ENCODE data around the gene RELN. TPM values are rescaled to one million over a fixed set of nuclear protein-coding genes. Genes with fewer than 3 reads are reported as not detected.

The RELN gene
- total and polyA plus RNA-seq, 4 donors, result 0.26 to 3.6 (median 1.4) TPM; not detected in 1

- Histone ChIP-seq H3K4me3 (ENCODE audit: low read length in 2 of 2) (no peak overlapping the region), H3K9me3 (ENCODE audit: control insufficient read depth, low read length) (no peaks in the 10 kb centered on the region), H3K4me1 (ENCODE audit: control insufficient read depth in 1 of 2, insufficient read depth in 2 of 2, low read length in 2 of 2) (no peaks in the 10 kb centered on the region), H3K27ac (ENCODE audit: low read depth in 1 of 2, low read length in 2 of 2) (no peak overlapping the region), H3K27me3 (ENCODE audit: control insufficient read depth in 1 of 2, insufficient read depth in 2 of 2, low read length in 1 of 2) (peaks cover 0 to 3% of the 10 kb centered on the region in 2 donors), H3K36me3 (ENCODE audit: control insufficient read depth in 1 of 2, insufficient read depth in 2 of 2, low read length in 1 of 2) (no peaks in the 10 kb centered on the region)
- ATAC-seq (ENCODE audit: low FRiP score), result no peak
- DNase-seq, result no peak
- WGBS, 2 donors, result 79 to 84% methylated on average over 1 of the region's 1 CpG
- intact Hi-C loops (cut with DNase I), result no loop called here
Measured at GRCh38 chr7:103687951-103688350, 301.5 kb downstream of the RELN start.

- intact Hi-C loops (cut with DNase I), result no loop called here
- no peak for DNase-seq
- Histone ChIP-seq H3K4me3 (ENCODE audit: low read length in 2 of 2) (no peak overlapping the region), H3K4me1 (ENCODE audit: control insufficient read depth in 1 of 2, insufficient read depth in 2 of 2, low read length in 2 of 2) (no peaks in the 10 kb centered on the region), H3K27me3 (ENCODE audit: control insufficient read depth in 1 of 2, insufficient read depth in 2 of 2, low read length in 1 of 2) (peaks cover 0 to 3% of the 10 kb centered on the region in 2 donors), H3K27ac (ENCODE audit: low read depth in 1 of 2, low read length in 2 of 2) (no peak overlapping the region), H3K36me3 (ENCODE audit: control insufficient read depth in 1 of 2, insufficient read depth in 2 of 2, low read length in 1 of 2) (no peaks in the 10 kb centered on the region), H3K9me3 (ENCODE audit: control insufficient read depth, low read length) (no peaks in the 10 kb centered on the region)
- ATAC-seq (ENCODE audit: low FRiP score), result no peak
- 88 to 91% methylated on average over 1 of the region's 1 CpG for WGBS, 2 donors
Measured at GRCh38 chr7:103687272-103687671, 302.2 kb downstream of the RELN start.

DNA sequence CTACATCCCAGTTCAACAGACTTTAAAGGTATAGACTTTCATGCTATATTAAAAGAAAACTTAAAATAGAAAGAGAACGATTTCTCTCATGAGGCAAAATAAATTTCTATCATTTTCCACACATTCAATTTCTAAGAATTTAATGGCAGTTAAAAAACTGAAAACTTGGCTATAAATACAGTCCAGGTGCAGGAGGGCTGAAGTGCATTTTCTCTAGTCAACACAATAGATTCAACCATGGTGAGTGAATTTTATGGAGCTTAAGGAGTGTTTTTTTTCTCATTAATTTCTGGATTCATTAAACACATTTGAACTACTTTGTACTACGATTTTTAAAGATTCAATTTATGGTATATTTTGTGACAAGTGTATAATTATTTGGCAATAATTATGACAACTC is 302.7 kb downstream of the RELN start:
- Histone ChIP-seq H3K36me3 (ENCODE audit: control insufficient read depth in 1 of 2, insufficient read depth in 2 of 2, low read length in 1 of 2) (no peaks in the 10 kb centered on the region), H3K4me1 (ENCODE audit: control insufficient read depth in 1 of 2, insufficient read depth in 2 of 2, low read length in 2 of 2) (no peaks in the 10 kb centered on the region), H3K27me3 (ENCODE audit: control insufficient read depth in 1 of 2, insufficient read depth in 2 of 2, low read length in 1 of 2) (peaks cover 0 to 3% of the 10 kb centered on the region in 2 donors), H3K4me3 (ENCODE audit: low read length in 2 of 2) (no peak overlapping the region), H3K9me3 (ENCODE audit: control insufficient read depth, low read length) (no peaks in the 10 kb centered on the region), H3K27ac (ENCODE audit: low read depth in 1 of 2, low read length in 2 of 2) (no peak overlapping the region)
- DNase-seq, result no peak
- WGBS, 2 donors, result 54 to 55% methylated on average over 2 of the region's 2 CpGs
- intact Hi-C loops (cut with DNase I), result no loop called here
- no peak for ATAC-seq (ENCODE audit: low FRiP score)

DNA sequence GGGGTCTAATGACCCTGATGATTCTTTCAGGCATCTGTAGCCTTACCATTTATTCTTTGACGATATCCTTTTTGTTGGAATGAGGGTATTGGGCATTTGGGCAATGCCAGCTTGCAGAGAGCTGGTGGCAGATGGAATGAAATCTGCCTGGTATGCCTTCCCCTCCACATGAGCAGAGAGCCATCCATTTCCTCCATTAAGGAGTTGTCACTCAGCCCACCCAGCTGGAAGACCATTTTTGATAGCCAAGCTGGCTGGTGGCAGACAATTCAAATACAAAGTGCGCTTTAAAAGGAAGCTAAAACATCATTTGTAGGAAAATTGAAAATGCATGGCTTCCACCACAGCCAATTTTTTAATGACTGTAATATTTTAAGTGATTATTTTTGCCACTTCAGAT is 303.4 kb downstream of the RELN start:
- peaks cover 0 to 3% of the 10 kb centered on the region in 2 donors for H3K27me3 ChIP-seq (ENCODE audit: control insufficient read depth in 1 of 2, insufficient read depth in 2 of 2, low read length in 1 of 2)
- no peak overlapping the region for H3K4me3 ChIP-seq (ENCODE audit: low read length in 2 of 2)
- intact Hi-C loops (cut with DNase I), result no loop called here
- H3K4me1 ChIP-seq (ENCODE audit: control insufficient read depth in 1 of 2, insufficient read depth in 2 of 2, low read length in 2 of 2), result no peaks in the 10 kb centered on the region
- no peaks in the 10 kb centered on the region for H3K36me3 ChIP-seq (ENCODE audit: control insufficient read depth in 1 of 2, insufficient read depth in 2 of 2, low read length in 1 of 2)
- H3K9me3 ChIP-seq (ENCODE audit: control insufficient read depth, low read length), result no peaks in the 10 kb centered on the region
- no peak overlapping the region for H3K27ac ChIP-seq (ENCODE audit: low read depth in 1 of 2, low read length in 2 of 2)
- ATAC-seq (ENCODE audit: low FRiP score) (no peak), DNase-seq (no peak)
- 76 to 79% methylated on average over 2 of the region's 2 CpGs for WGBS, 2 donors

- H3K4me1 ChIP-seq (ENCODE audit: control insufficient read depth in 1 of 2, insufficient read depth in 2 of 2, low read length in 2 of 2), result no peaks in the 10 kb centered on the region
- intact Hi-C loops (cut with DNase I), result no loop called here
- no peaks in the 10 kb centered on the region for H3K9me3 ChIP-seq (ENCODE audit: control insufficient read depth, low read length)
- WGBS, 2 donors, result 69 to 78% methylated on average over 2 of the region's 2 CpGs
- no peak for ATAC-seq (ENCODE audit: low FRiP score)
- no peak for DNase-seq
- no peak overlapping the region for H3K27ac ChIP-seq (ENCODE audit: low read depth in 1 of 2, low read length in 2 of 2)
- peaks cover 0 to 3% of the 10 kb centered on the region in 2 donors for H3K27me3 ChIP-seq (ENCODE audit: control insufficient read depth in 1 of 2, insufficient read depth in 2 of 2, low read length in 1 of 2)
- no peak overlapping the region for H3K4me3 ChIP-seq (ENCODE audit: low read length in 2 of 2)
- H3K36me3 ChIP-seq (ENCODE audit: control insufficient read depth in 1 of 2, insufficient read depth in 2 of 2, low read length in 1 of 2), result no peaks in the 10 kb centered on the region
Measured at GRCh38 chr7:103685646-103686045, 303.8 kb downstream of the RELN start.

GRCh38 chr7:103683348-103683747 is 306.1 kb downstream of the RELN start:
- H3K36me3 ChIP-seq (ENCODE audit: control insufficient read depth in 1 of 2, insufficient read depth in 2 of 2, low read length in 1 of 2), result no peaks in the 10 kb centered on the region
- ATAC-seq (ENCODE audit: low FRiP score), result no peak
- H3K9me3 ChIP-seq (ENCODE audit: control insufficient read depth, low read length), result no peaks in the 10 kb centered on the region
- peaks cover 0 to 3% of the 10 kb centered on the region in 2 donors for H3K27me3 ChIP-seq (ENCODE audit: control insufficient read depth in 1 of 2, insufficient read depth in 2 of 2, low read length in 1 of 2)
- 85 to 87% methylated on average over 2 of the region's 2 CpGs for WGBS, 2 donors
- intact Hi-C loops (cut with DNase I), result no loop called here
- DNase-seq, result no peak
- no peak overlapping the region for H3K4me3 ChIP-seq (ENCODE audit: low read length in 2 of 2)
- no peak overlapping the region for H3K27ac ChIP-seq (ENCODE audit: low read depth in 1 of 2, low read length in 2 of 2)
- H3K4me1 ChIP-seq (ENCODE audit: control insufficient read depth in 1 of 2, insufficient read depth in 2 of 2, low read length in 2 of 2), result no peaks in the 10 kb centered on the region

DNA sequence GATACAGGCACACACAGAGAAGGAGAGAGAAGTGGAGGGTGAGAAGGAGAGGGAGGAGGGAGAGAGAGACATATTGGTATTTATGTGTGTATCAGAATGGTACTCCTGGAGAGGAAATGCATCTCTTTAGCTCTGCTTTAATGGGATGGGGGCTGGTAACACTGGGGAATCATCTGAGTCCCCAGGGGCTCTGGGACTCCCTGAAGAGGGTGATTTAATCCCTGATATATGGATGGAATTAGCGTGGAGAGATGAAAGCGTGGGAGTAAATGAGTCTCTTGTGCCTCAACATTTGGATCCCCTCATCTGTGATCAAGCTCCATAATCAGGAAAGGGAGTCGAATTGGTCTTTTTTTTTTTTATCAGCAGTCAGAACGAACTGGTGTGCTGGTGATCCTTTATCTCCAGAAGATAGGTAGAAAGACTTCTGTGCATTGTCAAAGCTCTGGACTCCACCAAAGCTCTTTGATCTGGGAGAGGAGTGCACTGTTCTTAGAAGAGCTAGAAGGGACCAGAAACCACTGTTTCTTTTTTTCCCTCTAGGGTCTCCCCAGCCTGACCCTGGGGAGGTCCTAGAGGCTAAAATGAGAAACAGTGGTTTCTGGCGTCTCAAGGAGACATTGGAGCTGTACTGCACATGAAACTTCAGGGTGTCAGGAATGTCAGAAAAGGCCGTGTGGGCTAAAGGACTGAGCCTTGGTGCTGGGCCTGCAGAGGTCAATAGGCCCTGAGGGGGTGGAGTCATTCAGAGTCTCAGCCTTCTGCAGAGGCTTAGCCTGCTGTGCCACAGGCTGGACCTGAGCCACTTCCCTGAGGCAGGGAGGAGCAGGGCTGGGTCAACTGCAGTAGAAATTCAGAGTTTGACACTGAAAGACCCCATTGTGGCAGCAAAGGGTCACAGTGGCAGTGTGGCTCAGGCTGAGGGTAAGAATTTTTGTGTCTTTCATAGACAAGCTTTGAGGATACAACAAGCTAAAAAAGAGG is 309.0 kb downstream of the RELN start:
- intact Hi-C loops (cut with DNase I), result no loop called here
- no peak for ATAC-seq (ENCODE audit: low FRiP score)
- H3K4me1 ChIP-seq (ENCODE audit: control insufficient read depth in 1 of 2, insufficient read depth in 2 of 2, low read length in 2 of 2), result no peaks in the 10 kb centered on the region

GRCh38 chr7:103679151-103680132 is 310.0 kb downstream of the RELN start:
- intact Hi-C loops (cut with DNase I), result no loop called here
- Histone ChIP-seq H3K4me3 (ENCODE audit: low read length in 2 of 2) (no peak overlapping the region), H3K4me1 (ENCODE audit: control insufficient read depth in 1 of 2, insufficient read depth in 2 of 2, low read length in 2 of 2) (no peaks in the 10 kb centered on the region), H3K27ac (ENCODE audit: low read depth in 1 of 2, low read length in 2 of 2) (no peak overlapping the region), H3K27me3 (ENCODE audit: control insufficient read depth in 1 of 2, insufficient read depth in 2 of 2, low read length in 1 of 2) (peaks cover 0 to 3% of the 10 kb centered on the region in 2 donors), H3K9me3 (ENCODE audit: control insufficient read depth, low read length) (no peaks in the 10 kb centered on the region), H3K36me3 (ENCODE audit: control insufficient read depth in 1 of 2, insufficient read depth in 2 of 2, low read length in 1 of 2) (no peaks in the 10 kb centered on the region)
- WGBS, 2 donors, result 50 to 62% methylated on average over 4 of the region's 4 CpGs
- ATAC-seq (ENCODE audit: low FRiP score), result no peak
- DNase-seq, result no peak

More for the DNA sequence above, 309.0 kb downstream of the RELN start:
- no peak overlapping the region for H3K27ac ChIP-seq (ENCODE audit: low read depth in 1 of 2, low read length in 2 of 2)
- H3K27me3 ChIP-seq (ENCODE audit: control insufficient read depth in 1 of 2, insufficient read depth in 2 of 2, low read length in 1 of 2), result peaks cover 0 to 3% of the 10 kb centered on the region in 2 donors
- 49 to 50% methylated on average over 6 of the region's 6 CpGs for WGBS, 2 donors
- H3K4me3 ChIP-seq (ENCODE audit: low read length in 2 of 2), result no peak overlapping the region
- no peaks in the 10 kb centered on the region for H3K36me3 ChIP-seq (ENCODE audit: control insufficient read depth in 1 of 2, insufficient read depth in 2 of 2, low read length in 1 of 2)
- H3K9me3 ChIP-seq (ENCODE audit: control insufficient read depth, low read length), result no peaks in the 10 kb centered on the region
- DNase-seq, result no peak

Data from aorta (tissue), 5 donors.